H9 (cell line): Measurements from ENCODE around the gene LRMDA. TPM values are rescaled to one million over a fixed set of nuclear protein-coding genes. Genes with fewer than 3 reads are reported as not detected.

Experiments used
- DNase-seq: peaks from one replicate; pipeline ENCODE4 v3.0.0-alpha.2; 2017
- H2AFZ ChIP-seq: one replicate; pipeline ENCODE4 v1.6.1; 2013; ENCODE audit warnings: mild to moderate bottlenecking, low read length, control low read depth, moderate library complexity
- H2AK5ac ChIP-seq: 2 replicates; pipeline ENCODE4 v1.6.1; 2013; ENCODE audit warnings: low read length, control low read depth, mixed read lengths; ENCODE audit not compliant: insufficient read length
- H2BK120ac ChIP-seq: one replicate; pipeline ENCODE4 v1.6.1; 2013; ENCODE audit warnings: low read depth, mild to moderate bottlenecking, low read length, control low read depth, inconsistent platforms; ENCODE audit not compliant: poor library complexity, severe bottlenecking
- H2BK12ac ChIP-seq: 2 replicates; pipeline ENCODE4 v1.6.1; 2013; ENCODE audit warnings: low read length, control low read depth, mixed read lengths, low read depth; ENCODE audit not compliant: insufficient read length
- H2BK15ac ChIP-seq: 2 replicates; pipeline ENCODE4 v1.6.1; 2013; ENCODE audit warnings: low read depth, low read length, control low read depth
- H2BK20ac ChIP-seq: one replicate; pipeline ENCODE4 v1.6.1; 2013; ENCODE audit warnings: low read depth, mild to moderate bottlenecking, low read length, control low read depth, inconsistent platforms; ENCODE audit not compliant: poor library complexity, severe bottlenecking
- H2BK5ac ChIP-seq: 2 replicates; pipeline ENCODE4 v1.6.1; 2013; ENCODE audit warnings: low read length, control low read depth, mixed read lengths; ENCODE audit not compliant: insufficient read length
- H3K14ac ChIP-seq: 2 replicates; pipeline ENCODE4 v1.6.1; 2013; ENCODE audit warnings: low read length, control low read depth; ENCODE audit not compliant: insufficient read depth
- H3K18ac ChIP-seq: 2 replicates; pipeline ENCODE4 v1.6.1; 2013; ENCODE audit warnings: low read depth, mild to moderate bottlenecking, mixed read lengths, low read length, control low read depth; ENCODE audit not compliant: insufficient read length
- H3K23ac ChIP-seq: 2 replicates; pipeline ENCODE4 v1.6.1; 2013; ENCODE audit warnings: low read length, control low read depth, mixed read lengths, low read depth; ENCODE audit not compliant: insufficient read length
- H3K23me2 ChIP-seq: 2 replicates; pipeline ENCODE4 v1.6.1; 2013; ENCODE audit warnings: low read depth, mild to moderate bottlenecking, mixed read lengths, low read length, control low read depth; ENCODE audit not compliant: insufficient read length, poor library complexity, severe bottlenecking
- H3K27ac ChIP-seq: 2 replicates; pipeline ENCODE4 v1.5.1; 2013; ENCODE audit warnings: low read length, control low read depth, mixed read lengths, low read depth; ENCODE audit not compliant: insufficient read length
- H3K27me3 ChIP-seq: 2 replicates; pipeline ENCODE4 v1.6.1; 2013; ENCODE audit warnings: low read length, control low read depth, inconsistent platforms; ENCODE audit not compliant: insufficient read depth
- H3K4ac ChIP-seq: 2 replicates; pipeline ENCODE4 v1.6.1; 2013; ENCODE audit warnings: low read depth, mild to moderate bottlenecking, control low read depth, inconsistent platforms, low read length, moderate library complexity
- H3K4me1 ChIP-seq: 2 replicates; pipeline ENCODE4 v1.6.1; 2013; ENCODE audit warnings: low read length, control low read depth, inconsistent platforms; ENCODE audit not compliant: insufficient read depth
- H3K4me2 ChIP-seq: 2 replicates; pipeline ENCODE4 v1.6.1; 2013; ENCODE audit warnings: low read length, control low read depth, mixed read lengths; ENCODE audit not compliant: insufficient read length, insufficient read depth
- H3K56ac ChIP-seq: 2 replicates; pipeline ENCODE4 v1.6.1; 2013; ENCODE audit warnings: low read depth, mild to moderate bottlenecking, mixed read lengths, low read length, control low read depth; ENCODE audit not compliant: insufficient read length
- H3K79me1 ChIP-seq: 2 replicates; pipeline ENCODE4 v1.6.1; 2013; ENCODE audit warnings: low read depth, mild to moderate bottlenecking, moderate library complexity, low read length, control low read depth, inconsistent platforms; ENCODE audit not compliant: insufficient read depth, poor library complexity, severe bottlenecking
- H3K79me2 ChIP-seq: 2 replicates; pipeline ENCODE4 v1.6.1; 2013; ENCODE audit warnings: low read length, control low read depth, inconsistent platforms; ENCODE audit not compliant: insufficient read depth
- H3K9ac ChIP-seq: 2 replicates; pipeline ENCODE4 v1.6.1; 2013; ENCODE audit warnings: low read length, control low read depth, mixed read lengths; ENCODE audit not compliant: insufficient read length; ENCODE audit errors: extremely low read depth
- H3K9me3 ChIP-seq: one replicate; pipeline ENCODE4 v1.6.1; 2013; ENCODE audit warnings: low read depth, low read length, inconsistent platforms; ENCODE audit not compliant: control insufficient read depth
- H3T11ph ChIP-seq: one replicate; pipeline ENCODE4 v1.6.1; 2013; ENCODE audit warnings: mild to moderate bottlenecking, low read length, control low read depth, inconsistent platforms
- H4K20me1 ChIP-seq: one replicate; pipeline ENCODE4 v1.6.1; 2013; ENCODE audit not compliant: control insufficient read depth, insufficient read length, insufficient read depth
- H4K5ac ChIP-seq: 2 replicates; pipeline ENCODE4 v1.6.1; 2013; ENCODE audit warnings: low read depth, mild to moderate bottlenecking, mixed read lengths, low read length, control low read depth; ENCODE audit not compliant: insufficient read length
- H4K8ac ChIP-seq: replicated peaks from 2 replicates; pipeline ENCODE4 v1.6.1; 2013; ENCODE audit warnings: low read length, control low read depth, mixed read lengths, low read depth; ENCODE audit not compliant: insufficient read length
- H4K91ac ChIP-seq: 2 replicates; pipeline ENCODE4 v1.6.1; 2013; ENCODE audit warnings: low read depth, mild to moderate bottlenecking, moderate library complexity, mixed read lengths, low read length, control low read depth; ENCODE audit not compliant: insufficient read length
- H3K27ac Mint-ChIP-seq, 3 experiments: 2 replicates in 2 of 3; 3 replicates in 1 of 3; pipeline ENCODE4 v1.8.0; 2020 to 2021; ENCODE audit warnings: mixed read lengths in 3 of 3, mild to moderate bottlenecking in 1 of 3, moderate library complexity in 1 of 3
- H3K27me3 Mint-ChIP-seq: 2 replicates; pipeline ENCODE4 v1.8.0; 2021; ENCODE audit warnings: low read depth, mild to moderate bottlenecking, moderate library complexity, mixed read lengths
- H3K36me3 Mint-ChIP-seq, 3 experiments: 2 replicates in 2 of 3; 3 replicates in 1 of 3; pipeline ENCODE4 v1.8.0; 2020 to 2021; ENCODE audit warnings: low read depth in 3 of 3, mixed read lengths in 3 of 3; ENCODE audit not compliant: insufficient read depth in 1 of 3
- H3K4me1 Mint-ChIP-seq, 2 experiments: 2 replicates each; pipeline ENCODE4 v1.8.0; 2020; ENCODE audit warnings: mixed read lengths in 2 of 2
- H3K4me3 Mint-ChIP-seq, 2 experiments: 2 replicates in 1 of 2; 3 replicates in 1 of 2; pipeline ENCODE4 v1.8.0; 2020 to 2021; ENCODE audit warnings: mild to moderate bottlenecking in 2 of 2, mixed read lengths in 2 of 2, moderate library complexity in 1 of 2
- H3K9me3 Mint-ChIP-seq, 2 experiments: 2 replicates in 1 of 2; 3 replicates in 1 of 2; pipeline ENCODE4 v1.8.0; 2020; ENCODE audit warnings: mild to moderate bottlenecking in 2 of 2, mixed read lengths in 2 of 2, moderate library complexity in 1 of 2
- WGBS: extraction: QIAGEN DNeasy Blood & Tissue Kit; methylation state at CpG from one replicate; pipeline ENCODE4 v1.1.7; 2013; ENCODE audit warnings: missing lambda C conversion rate, low lambda C conversion rate, mixed read lengths; ENCODE audit not compliant: insufficient read length; ENCODE audit errors: extremely low coverage; 5-methylcytosine and 5-hydroxymethylcytosine counted together
- total RNA-seq: library from RNA; stranded (reverse); gene quantifications from 2 replicates; pipeline ENCODE4 v1.2.1, GENCODE V29; 2021
- TF ChIP-seq, protein P1 (sequence below): fragments of 200-600 bp; sonication (generic); conservative IDR thresholded peaks from 3 replicates; pipeline ENCODE4 v1.8.0; 2021; ENCODE audit warnings: antibody characterized with exemption, mild to moderate bottlenecking

Gene LRMDA
- total RNA-seq, 1 experiment from 2014 or later = 1.8 TPM

DNA sequence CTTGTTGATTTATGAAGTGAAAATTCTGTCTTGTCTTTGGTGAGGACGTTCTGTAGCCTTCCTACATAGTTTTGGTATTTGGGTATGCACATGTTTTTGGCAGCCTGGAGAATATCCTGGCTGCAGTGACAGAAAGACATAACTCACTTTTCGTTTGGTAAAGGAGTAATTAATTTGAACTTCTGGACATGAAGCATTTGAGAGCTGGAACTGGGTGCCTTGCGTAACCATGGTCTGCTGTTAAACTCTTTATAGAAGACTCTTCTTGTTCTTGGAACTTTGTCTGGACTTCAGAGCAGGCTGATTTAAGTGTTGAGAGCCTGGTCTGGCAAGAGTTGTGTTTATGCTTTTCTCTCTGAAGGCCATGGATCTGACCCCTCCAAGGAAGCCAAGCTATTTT is 231.3 kb downstream of the LRMDA start:
- no peaks in the 10 kb centered on the region for H3K23me2 ChIP-seq
- DNase-seq = no peak
- no peak overlapping the region for H2BK20ac ChIP-seq
- no peak overlapping the region for H3K23ac ChIP-seq
- no peak overlapping the region for H2AFZ ChIP-seq
- H3K14ac ChIP-seq = no peak overlapping the region
- no peaks in the 10 kb centered on the region for H3K27me3 ChIP-seq
- no peaks in the 10 kb centered on the region for H4K20me1 ChIP-seq
- H4K91ac ChIP-seq = no peak overlapping the region
- H2BK12ac ChIP-seq = no peak overlapping the region
- H2BK120ac ChIP-seq = no peak overlapping the region
- H3K27ac Mint-ChIP-seq = no peak overlapping the region
- H3K56ac ChIP-seq = no peak overlapping the region
- H3K27ac ChIP-seq = no peak overlapping the region
- peaks cover under 1% of the 10 kb centered on the region for H3K9me3 ChIP-seq
- H2BK15ac ChIP-seq = no peak overlapping the region
- no peak overlapping the region for H2BK5ac ChIP-seq
- H3K9ac ChIP-seq = no peak overlapping the region
- no peaks in the 10 kb centered on the region for H3K79me2 ChIP-seq
- WGBS = no CpG with 5 or more reads among the region's 3 CpGs
- H3K4me1 Mint-ChIP-seq = no peaks in the 10 kb centered on the region
- no peak overlapping the region for H4K5ac ChIP-seq
- H3T11ph ChIP-seq = no peak overlapping the region
- no peaks in the 10 kb centered on the region for H3K4me1 ChIP-seq
- H4K8ac ChIP-seq = no peak overlapping the region
- H3K27me3 Mint-ChIP-seq = peaks cover 16% of the 10 kb centered on the region
- TF ChIP-seq, protein P1, sequence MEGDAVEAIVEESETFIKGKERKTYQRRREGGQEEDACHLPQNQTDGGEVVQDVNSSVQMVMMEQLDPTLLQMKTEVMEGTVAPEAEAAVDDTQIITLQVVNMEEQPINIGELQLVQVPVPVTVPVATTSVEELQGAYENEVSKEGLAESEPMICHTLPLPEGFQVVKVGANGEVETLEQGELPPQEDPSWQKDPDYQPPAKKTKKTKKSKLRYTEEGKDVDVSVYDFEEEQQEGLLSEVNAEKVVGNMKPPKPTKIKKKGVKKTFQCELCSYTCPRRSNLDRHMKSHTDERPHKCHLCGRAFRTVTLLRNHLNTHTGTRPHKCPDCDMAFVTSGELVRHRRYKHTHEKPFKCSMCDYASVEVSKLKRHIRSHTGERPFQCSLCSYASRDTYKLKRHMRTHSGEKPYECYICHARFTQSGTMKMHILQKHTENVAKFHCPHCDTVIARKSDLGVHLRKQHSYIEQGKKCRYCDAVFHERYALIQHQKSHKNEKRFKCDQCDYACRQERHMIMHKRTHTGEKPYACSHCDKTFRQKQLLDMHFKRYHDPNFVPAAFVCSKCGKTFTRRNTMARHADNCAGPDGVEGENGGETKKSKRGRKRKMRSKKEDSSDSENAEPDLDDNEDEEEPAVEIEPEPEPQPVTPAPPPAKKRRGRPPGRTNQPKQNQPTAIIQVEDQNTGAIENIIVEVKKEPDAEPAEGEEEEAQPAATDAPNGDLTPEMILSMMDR = no peak
- no peak overlapping the region for H3K18ac ChIP-seq
- H3K4me3 Mint-ChIP-seq = no peak overlapping the region
- no peaks in the 10 kb centered on the region for H3K79me1 ChIP-seq
- H2AK5ac ChIP-seq = no peak overlapping the region
- H3K4me2 ChIP-seq = no peak overlapping the region
- no peaks in the 10 kb centered on the region for H3K9me3 Mint-ChIP-seq
- no peak overlapping the region for H3K4ac ChIP-seq
- no peaks in the 10 kb centered on the region for H3K36me3 Mint-ChIP-seq
